HG03575 (cell line): ENCODE results near the gene MFAP5.

ENCODE experiments used
- ATAC-seq: cut with Tn5 transposase; IDR thresholded peaks from one replicate; pipeline ENCODE4 v1.9.1; 2021; ENCODE audit not compliant: unreplicated experiment, insufficient number of reproducible peaks, low FRiP score; ENCODE audit errors: extremely low read depth

MFAP5 gene, protein sequence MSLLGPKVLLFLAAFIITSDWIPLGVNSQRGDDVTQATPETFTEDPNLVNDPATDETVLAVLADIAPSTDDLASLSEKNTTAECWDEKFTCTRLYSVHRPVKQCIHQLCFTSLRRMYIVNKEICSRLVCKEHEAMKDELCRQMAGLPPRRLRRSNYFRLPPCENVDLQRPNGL

DNA sequence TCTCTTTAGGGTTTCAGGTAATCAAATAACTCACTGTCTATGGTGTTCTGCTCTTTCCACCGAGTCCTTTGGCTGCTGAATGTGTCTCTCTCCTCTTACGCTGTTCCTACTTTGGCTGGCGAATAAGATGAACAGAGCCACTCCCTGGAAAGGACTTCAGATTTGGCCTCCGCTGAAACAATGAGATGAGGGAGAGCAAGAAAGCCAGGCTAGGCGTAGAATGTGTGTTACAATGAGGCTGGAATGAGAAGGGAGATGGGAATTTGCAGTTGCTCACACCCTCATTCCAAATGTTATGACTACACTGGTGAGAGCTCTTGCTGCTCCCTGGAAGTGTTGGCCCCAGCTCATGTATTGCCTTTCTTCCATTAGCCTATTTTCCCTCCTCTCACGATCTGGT lies at the start of gene MFAP5:
Gene MFAP5 (minus strand): TSS at position 234 of the 400 bp plus-strand sequence. CDS start 722 bp downstream, outside the sequence.
- no peak for ATAC-seq

DNA sequence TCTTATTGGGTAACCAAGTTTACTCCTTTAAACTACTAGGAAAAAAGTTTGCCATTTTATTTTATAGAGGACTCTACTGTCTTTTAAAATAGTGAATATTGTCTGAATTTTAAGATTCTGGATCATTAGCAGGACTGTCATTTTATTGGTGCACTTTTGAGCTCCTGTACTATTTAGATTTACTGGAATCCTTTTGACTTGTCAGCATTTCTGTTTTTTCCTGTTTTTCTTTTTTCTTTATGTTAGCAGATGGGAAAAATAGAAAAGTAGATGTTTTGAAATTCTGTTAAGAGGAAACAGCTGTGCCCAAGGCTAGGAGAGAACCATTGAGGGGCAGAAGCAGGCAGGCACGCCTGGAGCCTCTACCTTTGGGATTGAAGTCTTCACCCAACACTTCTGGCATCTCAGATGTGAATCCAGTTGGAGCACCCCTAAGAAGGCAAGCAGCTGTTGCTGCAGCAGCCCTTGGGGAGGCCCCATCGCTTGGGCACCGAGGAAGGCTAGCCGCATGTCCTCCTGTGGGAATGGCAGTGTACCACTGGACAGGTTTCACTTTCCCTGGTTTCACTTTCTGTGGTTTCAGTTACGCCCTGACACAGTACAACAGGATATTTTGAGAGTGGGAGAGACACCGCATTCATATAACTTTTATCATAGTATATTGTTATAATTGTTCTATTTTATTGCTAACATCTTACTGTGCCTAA lies 46.7 kb upstream of the MFAP5 start:
- no peak for ATAC-seq

DNA sequence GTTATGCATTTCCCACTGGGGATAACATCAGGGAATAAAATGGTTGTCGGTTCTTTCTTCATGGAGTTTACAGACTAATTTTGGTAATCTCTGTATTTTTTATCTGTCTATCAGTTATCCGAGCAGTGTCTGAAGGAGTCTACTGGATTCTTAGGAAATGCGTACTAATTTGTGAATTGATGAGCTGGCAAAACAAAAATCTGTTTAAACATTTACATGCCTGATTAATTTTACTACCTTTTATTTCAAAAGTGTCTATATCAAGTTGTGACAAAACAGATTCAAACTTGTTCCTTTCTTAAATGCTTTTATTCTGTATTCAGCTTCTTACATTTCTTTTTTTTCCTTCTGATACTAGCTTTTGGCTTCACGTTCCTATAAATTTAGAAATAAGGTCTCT lies 39.5 kb upstream of the MFAP5 start:
- no peak for ATAC-seq

DNA sequence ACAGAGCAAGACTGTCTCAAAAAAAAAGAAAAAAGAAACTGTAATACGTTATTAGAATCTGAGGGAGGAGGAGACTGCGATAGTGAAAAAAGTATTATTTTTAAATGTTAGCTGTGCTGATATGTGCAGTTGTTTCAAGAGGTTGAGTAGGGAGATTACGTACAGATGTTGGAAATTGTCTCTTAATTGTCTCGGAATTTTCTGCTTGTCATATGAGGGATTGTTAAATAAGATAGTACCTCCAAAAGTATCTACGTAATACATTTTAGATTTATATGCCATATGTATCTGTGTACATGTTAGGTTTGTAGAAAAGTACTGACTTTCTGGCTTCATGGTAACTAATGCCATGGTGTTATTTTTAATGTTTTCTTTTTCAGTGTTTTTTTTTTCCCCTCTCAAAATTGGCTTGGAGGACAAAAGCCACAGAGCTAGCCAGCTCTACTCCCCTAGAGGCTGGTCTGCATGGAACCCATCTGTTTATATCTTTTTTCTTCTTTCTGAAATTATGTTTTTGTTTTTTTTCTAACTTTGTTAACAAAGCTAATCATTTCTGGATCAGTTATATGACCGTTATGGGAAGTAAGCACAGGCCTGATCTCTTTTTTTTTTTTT lies 38.5 kb upstream of the MFAP5 start:
- no peak for ATAC-seq

DNA sequence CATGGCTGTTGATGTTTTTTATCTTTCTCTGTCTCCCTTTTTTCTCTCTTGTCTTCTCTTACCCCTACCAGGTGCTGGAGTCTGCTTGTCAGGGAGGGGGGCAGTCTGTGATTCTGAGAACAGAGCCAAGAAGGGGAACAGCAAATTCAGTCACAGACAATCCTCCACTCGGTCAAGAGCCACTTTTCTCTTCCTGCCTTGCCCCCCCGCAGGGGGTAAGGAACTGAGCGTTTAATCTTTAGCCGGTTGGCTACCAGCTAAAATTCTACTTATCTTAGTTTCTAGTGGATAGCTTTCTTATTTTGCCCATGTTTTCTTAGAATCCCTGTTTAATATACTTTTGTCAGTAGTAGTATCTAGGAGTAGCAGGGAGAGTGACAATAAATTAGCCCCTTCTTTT lies 37.1 kb upstream of the MFAP5 start:
- no peak for ATAC-seq

DNA sequence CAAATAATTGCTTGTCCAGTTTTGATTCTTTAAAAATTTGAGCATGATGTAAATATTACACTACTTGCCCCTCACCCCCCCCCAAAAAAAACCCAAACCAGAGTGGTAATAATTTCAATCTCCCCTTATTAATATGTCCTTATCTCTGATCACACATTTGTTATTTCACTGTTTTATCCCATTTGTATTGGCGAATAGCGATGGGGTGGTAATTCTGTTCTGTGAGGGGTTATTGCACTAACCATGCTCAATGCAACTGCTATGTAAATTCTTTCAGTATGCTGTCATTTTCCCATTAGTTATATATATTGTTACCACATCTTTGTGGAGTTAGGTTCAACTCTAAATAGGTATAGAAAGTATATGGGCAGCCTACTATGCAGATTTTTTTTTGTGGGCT lies 36.3 kb upstream of the MFAP5 start:
- ATAC-seq, result no peak

DNA sequence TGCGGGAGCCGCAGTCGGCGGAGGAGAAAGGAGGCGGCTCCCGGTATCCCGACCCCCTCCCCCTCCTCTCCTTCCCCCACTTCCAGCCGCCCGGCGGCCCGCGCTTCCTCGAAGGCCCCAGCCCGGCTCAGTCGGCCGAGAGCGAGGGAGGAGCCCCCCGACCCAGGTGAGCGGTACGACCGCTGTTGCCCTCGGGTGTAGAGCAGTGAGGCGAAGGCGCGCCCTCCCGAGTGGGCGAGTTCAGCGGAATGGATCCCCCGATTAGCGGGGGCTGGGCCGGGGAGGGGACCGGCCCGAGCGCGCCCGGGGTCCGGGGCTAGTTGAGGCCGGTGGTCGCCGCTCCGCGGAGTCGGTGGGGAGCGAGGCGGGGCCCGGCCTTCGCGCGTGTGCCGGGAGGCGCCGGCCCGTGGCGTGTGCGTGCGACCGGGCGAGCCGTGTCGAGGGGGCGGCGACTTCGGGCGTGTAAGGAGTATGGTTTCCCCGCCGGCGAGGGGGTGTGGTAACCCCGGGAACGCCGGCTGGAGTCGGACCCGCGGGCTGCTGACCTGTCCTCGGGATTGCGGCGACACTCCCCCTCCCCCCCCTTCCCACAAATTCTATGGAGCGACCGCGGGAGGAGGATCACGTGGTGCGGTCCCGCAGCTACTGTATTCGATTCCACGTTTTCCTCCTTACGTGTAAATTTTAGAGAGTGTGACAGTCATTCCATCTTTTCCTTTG lies 35.7 kb upstream of the MFAP5 start:
- no peak for ATAC-seq

DNA sequence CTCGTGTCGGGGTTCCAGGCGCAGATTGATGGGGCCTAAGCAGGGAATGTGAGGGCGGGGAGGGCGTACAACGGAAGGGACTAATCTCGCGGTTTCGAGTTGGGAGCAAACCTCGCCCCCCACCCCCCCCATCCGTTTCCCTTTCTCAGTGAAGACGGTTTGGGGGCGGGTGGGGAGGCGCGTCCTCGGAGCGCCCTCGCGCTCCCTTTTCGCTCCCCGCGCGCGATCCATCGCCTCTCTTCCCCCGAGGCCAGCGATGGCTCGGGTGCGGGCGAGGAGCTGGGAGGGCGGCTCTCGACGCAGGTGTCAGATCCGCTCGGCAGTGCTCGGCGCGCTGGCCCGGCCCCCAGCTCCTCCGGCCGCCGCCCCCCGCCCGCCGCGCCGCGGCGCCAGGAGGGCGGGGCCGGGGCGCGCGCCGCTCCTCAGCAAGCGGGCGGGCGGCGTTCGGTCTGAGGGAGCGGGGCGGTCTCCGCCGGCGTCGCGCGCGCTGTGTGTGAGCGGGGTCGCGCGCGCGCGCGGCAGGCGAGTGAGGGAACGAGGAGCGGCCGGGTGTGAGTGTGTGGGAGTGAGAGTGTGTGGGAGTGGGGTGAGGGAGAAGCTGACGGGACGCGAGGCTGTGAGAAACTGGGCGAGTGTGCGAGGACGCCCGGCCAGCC lies 35.0 kb upstream of the MFAP5 start, which contains the start of gene RIMKLB:
Gene RIMKLB (plus strand): TSS at position 516 of the 656 bp plus-strand sequence. CDS start 15,876 bp downstream, outside the sequence.
- no peak for ATAC-seq

DNA sequence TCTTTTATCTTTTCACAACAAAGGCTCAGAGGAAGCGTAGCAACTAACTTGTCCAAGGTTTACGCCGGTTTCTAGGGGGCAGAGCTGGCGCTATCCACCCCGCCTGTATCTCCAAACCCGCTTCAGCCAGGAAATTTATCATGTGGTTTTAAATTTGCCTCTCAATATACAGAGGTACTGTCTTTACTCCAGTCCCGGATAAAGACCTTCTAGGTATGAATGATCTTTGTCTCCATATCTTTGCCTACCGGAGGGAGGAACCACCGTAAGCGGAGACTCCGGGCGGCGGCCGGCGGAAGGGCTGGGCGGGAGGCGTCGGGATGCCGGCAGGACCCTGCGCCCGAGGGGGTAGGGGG lies 34.5 kb upstream of the MFAP5 start:
- ATAC-seq, result no peak

DNA sequence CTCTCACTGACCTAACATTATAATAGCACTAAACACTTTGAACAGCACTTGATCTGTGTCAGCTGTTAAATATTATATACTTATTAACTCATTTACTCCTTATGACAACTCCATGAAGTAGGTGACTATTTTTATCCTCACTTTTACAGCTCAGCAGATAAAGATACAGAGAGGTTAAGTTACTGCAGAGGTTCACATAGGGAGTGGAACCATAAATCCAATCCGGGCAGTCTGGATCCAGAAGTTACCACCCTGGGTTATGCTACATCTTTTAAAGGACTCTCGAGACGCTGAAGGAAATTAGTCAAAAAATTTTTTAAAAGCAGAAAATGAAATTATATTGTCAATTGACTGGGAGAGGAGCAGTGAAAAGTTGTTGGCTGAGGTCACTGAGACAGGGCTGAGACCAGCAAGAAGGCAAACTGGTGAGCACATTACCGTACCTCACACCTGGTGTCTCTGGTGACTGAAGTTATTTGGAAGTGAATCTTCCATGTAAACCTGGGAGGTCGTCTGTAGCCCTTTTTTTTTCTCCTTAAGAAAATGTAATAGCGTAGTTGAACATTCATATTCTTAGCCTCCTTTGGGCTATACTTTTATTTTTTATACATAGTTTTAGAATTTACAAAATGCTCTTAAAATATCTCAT lies 33.9 kb upstream of the MFAP5 start:
- ATAC-seq, result no peak

DNA sequence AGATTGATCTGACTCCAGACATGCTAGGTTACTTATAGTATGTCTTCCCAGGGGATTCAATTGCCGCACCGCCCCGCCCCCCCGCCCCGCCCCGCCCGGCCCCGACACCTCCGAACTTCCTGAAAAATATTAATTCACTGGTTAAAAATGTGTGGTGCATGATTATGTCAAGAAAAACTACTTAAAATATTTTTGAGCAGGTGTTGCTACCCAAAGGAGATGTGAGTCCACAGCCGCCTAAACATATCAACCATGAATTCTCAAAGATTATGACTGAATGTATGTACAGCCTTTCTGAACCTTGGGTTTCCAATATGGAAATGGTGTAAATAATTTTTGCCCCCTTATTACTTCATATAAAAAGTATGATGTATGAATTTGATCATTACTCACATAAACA lies 32.5 kb upstream of the MFAP5 start:
- no peak for ATAC-seq

DNA sequence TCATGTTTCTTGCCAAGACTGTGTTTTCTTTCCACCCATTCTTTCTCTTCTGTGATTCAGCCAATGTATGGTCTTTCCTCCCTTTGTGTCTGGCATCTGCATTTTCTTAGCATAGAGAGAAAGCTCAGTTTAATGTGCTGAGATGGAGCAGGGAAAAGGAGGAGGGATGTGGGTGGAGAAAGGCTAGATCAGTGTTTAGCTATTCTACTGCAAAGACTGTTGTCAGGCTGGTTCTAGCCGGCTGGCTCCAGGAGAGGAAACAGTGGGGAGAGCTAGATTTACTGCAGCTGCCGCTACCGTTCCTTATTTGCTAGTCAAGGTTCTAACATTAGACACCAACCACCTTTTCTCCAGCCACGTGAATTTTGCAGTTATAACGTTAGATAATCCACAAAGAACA lies 29.9 kb upstream of the MFAP5 start:
- ATAC-seq, result no peak

DNA sequence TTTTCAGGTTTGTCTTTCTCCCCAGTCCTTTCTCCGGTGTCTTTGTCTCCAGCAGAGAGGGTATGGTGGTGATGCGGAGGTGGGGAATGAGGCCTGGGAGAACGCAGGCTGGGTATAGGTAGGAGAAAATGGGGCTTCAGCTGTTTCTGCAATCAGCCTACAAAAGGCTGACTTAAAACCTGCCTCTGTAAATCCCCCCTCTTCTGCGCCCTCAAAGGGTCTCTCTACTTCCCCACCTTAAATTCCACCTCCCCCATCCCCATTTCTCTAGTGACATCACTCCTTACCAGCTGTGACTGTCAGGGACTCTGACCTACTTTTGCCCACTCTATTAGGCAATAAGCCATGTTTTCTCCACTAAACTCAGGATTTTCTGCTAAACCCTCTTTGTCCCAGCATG lies 27.1 kb upstream of the MFAP5 start:
- ATAC-seq, result no peak

DNA sequence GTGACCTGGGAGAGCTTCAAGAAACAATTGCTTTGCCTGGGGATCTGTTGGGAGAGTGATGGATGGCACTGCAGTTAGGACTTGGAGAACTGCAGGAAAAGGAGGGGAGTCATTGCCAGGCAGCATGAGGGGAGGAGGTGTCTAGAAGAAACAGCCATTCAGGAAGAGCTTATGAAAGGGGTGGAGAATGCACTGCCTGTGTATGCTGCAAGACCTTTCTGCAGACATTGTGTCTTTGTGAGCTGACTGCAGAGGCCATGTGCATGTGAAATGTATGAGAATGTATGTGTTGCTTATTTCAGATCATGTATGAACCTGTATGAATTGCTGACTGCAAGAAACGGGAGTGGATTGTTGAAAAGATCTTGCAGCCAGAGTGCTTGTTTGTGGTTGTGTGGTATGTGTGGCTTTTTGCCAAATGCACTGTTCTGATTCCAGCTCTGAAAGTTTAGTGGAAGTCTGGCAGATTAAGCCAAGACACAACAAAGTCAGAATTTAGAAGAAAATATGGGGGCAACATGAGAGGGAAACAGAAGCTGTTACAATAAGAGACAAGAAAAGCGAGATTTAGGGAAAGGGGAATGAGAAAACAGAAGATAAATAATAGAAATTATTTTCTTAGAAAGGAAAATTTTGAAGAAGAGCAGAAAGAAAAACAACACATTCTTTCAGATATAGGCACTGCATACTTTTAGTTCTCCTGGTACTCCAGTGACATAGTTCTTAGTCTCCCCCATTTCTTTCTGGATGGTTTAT lies 25.4 kb upstream of the MFAP5 start:
- no peak for ATAC-seq

DNA sequence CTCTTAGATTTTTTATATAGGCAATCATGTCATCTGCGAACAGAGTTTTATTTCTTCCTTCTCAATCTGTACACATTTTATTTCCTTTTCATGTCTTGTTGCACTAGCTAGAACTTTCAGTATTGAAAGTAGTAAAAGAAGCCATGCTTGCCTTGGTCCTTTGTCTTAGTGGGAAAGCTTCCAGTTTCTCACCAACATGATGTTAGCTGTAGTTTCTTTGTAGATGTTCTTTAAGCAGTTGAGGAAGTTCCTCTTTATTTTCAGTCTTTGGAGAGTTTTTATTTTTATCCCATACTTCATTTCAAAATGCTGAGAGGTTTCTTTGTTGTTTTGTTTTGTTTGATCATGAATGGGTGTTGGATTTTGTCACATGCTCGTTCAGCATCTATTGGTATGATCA lies 22.4 kb upstream of the MFAP5 start:
- ATAC-seq, result no peak

DNA sequence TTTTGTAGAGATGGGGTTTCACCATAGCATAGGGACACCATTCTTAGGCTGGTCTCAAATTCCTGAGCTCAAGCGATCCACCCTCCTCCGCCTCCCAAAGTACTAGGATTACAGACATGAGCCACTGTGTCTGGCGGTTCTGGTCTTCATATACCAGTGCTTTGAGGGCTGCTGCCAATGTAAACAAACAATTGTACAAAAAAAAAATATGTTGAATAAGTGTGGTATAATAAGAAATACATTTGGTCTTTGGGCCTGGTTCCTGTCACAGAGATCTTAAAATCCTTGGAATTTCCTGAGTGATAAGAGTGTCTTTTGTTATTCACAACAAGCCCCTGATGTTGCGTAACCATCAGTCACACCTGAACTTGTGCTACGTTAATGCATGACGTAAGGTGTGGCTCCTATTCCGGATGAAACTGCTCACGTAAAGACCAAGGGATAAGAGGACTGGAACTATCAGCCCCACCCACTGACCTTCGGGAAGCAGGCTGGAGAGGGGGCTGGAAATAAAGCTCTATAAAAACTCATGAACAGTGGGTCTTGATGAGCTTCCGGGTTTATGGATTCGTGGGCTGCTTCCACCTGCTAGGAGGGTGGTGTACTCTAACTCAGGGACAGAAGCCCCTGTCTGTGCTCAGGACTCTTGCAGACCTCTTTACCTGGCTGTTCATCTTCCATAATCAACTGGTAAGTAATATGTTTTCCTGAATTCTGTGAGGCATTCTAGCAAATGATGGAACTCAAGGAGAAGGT lies 18.7 kb upstream of the MFAP5 start:
- ATAC-seq, result no peak

DNA sequence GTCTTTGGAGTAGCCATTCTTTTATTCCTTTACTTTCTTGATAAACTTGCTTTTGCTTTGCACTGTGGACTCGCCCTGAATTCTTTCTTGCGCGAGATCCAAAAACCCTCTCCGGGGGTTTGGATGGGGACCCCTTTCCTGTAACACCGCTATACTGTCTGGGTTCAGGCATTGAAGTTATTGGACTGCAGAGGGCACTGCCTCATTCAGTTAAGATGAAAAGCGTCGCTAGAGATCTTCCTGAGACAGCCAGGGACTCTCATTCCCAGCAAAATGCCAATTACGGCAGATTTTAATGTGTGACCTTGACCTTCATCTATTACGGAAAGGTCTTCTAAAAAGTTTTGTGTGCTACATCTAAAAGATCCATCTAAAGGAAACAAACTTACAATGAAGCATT lies 17.9 kb upstream of the MFAP5 start:
- ATAC-seq, result no peak

DNA sequence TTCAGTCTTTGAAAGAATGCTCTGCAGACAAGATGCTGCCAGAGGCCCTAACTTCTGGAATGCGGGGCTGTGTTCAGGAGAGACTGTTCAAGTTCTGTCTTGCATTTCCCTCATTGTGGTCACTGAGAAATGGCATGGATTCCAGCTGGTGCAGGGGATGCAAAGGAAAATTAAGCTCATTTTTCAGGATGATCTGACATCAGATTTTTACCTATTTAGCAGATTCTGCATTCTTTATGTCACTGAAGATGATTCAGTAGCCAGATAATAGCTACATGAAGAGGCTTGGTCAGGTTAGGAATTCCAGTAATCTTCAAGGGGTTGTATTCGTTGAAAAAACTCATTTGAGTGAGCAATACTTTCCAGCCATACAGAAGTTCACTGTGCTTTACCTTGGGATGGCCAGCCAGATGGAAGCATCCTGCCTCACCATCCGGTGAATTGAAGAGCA lies 16.1 kb upstream of the MFAP5 start:
- no peak for ATAC-seq
